Cardiac muscle cell (in vitro differentiated cells and primary cell): ENCODE results near the gene HNRNPLL. TPM values are rescaled to one million over a fixed set of nuclear protein-coding genes. Genes with fewer than 3 reads are reported as not detected.
A peak's percentile ranks its signal among the peaks of the same experiment; 100 is the strongest.

ENCODE experiments used
- DNase-seq, 2 donors: peaks; one replicate each; pipeline versions ENCODE4 v3.0.0 to v3.0.0-alpha.2; 2010 to 2017; ENCODE audit warnings: low read depth in 1 of 2, low spot score in 1 of 2
- H3K27ac ChIP-seq: fragments of 200-600 bp; sonication (generic); 2 replicates; pipeline ENCODE4 v1.5.1; 2016
- H3K27me3 ChIP-seq: fragments of 200-600 bp; sonication (generic); 2 replicates; pipeline ENCODE4 v1.6.0; 2016; ENCODE audit warnings: control low read depth
- H3K36me3 ChIP-seq: fragments of 200-600 bp; sonication (generic); 2 replicates; pipeline ENCODE4 v1.5.1; 2016; ENCODE audit warnings: control low read depth
- H3K4me1 ChIP-seq: fragments of 200-600 bp; sonication (generic); 2 replicates; pipeline ENCODE4 v1.8.1; 2017; ENCODE audit warnings: low read depth, mild to moderate bottlenecking, mixed run types
- H3K4me3 ChIP-seq: fragments of 200-600 bp; sonication (generic); 2 replicates; pipeline ENCODE4 v1.5.1; 2016; ENCODE audit warnings: mild to moderate bottlenecking
- H3K9me3 ChIP-seq: fragments of 200-600 bp; sonication (generic); 2 replicates; pipeline ENCODE4 v1.5.1; 2017; ENCODE audit warnings: low read depth, mild to moderate bottlenecking, control low read depth
- polyA plus RNA-seq: library from polyadenylated mRNA; unstranded; fragments of >200 nt; fragmentation: Nextera tagmentation; extraction: Ambion mirVana; gene quantifications from 2 replicates; pipeline ENCODE4 v1.2.1, GENCODE V29; 2016
- total RNA-seq: library from RNA; depleted of rRNA; stranded (reverse); fragments of >200 nt; gene quantifications from 2 replicates; pipeline ENCODE4 v1.2.3, GENCODE V29; 2016
- TF ChIP-seq, protein P1 (sequence below): IDR thresholded peaks from 2 replicates; pipeline ENCODE4 v1.5.1; 2012; ENCODE audit warnings: low read depth, mild to moderate bottlenecking, low read length

Gene HNRNPLL
- total and polyA plus RNA-seq, 2 experiments from 2014 or later, result 65.4 to 76.2 TPM

DNA sequence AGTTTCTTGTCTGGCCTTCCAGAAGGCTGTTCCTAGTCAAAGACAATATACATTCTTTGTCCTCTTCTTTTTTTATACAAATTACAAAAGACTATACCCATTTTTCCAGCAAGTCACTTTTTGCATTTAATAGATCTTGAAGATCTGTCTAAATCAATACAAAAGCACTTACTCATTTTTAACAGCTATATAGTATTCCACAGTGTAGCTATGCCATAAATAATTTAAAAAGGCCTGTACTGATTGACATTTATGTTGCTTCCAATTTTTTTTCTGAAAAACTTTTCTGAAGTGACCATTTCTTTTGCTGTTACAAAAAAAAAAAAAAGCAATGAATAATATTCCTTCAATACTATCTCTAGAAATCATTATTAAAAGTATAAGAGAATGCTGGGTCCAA, 30.3 kb upstream of the HNRNPLL start:
- Histone ChIP-seq H3K4me1 (peaks cover 9% of the 10 kb centered on the region), H3K9me3 (no peaks in the 10 kb centered on the region), H3K27me3 (no peaks in the 10 kb centered on the region), H3K4me3 (no peak overlapping the region), H3K36me3 (no peaks in the 10 kb centered on the region), H3K27ac (no peak overlapping the region)
- TF ChIP-seq, protein P1, sequence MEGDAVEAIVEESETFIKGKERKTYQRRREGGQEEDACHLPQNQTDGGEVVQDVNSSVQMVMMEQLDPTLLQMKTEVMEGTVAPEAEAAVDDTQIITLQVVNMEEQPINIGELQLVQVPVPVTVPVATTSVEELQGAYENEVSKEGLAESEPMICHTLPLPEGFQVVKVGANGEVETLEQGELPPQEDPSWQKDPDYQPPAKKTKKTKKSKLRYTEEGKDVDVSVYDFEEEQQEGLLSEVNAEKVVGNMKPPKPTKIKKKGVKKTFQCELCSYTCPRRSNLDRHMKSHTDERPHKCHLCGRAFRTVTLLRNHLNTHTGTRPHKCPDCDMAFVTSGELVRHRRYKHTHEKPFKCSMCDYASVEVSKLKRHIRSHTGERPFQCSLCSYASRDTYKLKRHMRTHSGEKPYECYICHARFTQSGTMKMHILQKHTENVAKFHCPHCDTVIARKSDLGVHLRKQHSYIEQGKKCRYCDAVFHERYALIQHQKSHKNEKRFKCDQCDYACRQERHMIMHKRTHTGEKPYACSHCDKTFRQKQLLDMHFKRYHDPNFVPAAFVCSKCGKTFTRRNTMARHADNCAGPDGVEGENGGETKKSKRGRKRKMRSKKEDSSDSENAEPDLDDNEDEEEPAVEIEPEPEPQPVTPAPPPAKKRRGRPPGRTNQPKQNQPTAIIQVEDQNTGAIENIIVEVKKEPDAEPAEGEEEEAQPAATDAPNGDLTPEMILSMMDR, result no peak
- DNase-seq, result no peak

DNA sequence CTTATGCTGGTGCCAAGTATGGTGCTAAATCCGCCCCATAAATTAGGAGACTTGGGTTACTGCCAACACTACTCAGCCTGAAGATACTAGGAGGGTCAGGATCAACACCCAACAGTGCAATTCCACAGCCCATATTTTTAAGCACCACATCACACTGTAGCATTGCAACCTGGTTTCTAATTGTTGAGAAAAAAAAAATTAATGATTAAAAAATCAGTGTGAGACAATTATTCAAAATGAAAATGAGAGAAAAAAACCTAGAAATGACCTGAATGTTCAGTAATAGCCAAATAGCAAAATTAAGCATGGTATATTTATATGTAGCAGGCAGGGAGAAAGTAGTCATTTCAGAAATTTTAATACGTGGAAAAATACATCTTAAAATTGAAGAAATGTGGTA, 29.2 kb upstream of the HNRNPLL start:
- Histone ChIP-seq H3K36me3 (no peaks in the 10 kb centered on the region), H3K4me3 (no peak overlapping the region), H3K27ac (no peak overlapping the region), H3K9me3 (no peaks in the 10 kb centered on the region), H3K27me3 (no peaks in the 10 kb centered on the region), H3K4me1 (peaks cover 9% of the 10 kb centered on the region)
- no peak for DNase-seq
- TF ChIP-seq, protein P1, result no peak

DNA sequence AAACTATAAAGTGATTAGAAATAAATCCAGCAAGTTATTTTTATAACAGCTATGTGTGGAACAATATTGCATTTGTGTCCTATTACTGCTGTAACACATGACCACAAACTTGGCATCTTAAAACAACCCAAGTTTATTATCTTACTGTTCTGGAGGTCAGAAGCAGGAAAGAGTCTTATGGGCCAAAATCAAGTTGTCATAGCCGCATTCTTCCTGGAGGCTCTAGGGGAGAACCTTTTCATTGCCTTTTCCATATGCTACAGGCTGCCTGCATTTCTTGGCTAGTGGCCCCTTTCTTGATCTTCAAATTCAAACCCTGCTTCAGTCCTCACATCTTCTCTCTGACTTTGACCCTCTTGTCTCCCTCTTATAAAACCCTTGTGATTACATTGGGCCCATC, 27.0 kb upstream of the HNRNPLL start:
- H3K4me1 ChIP-seq, result peaks cover 4% of the 10 kb centered on the region
- no peaks in the 10 kb centered on the region for H3K36me3 ChIP-seq
- H3K4me3 ChIP-seq, result no peak overlapping the region
- peak in 1 of 2 donors; percentile 20 for DNase-seq
- no peaks in the 10 kb centered on the region for H3K9me3 ChIP-seq
- no peak overlapping the region for H3K27ac ChIP-seq
- TF ChIP-seq, protein P1, result no peak
- H3K27me3 ChIP-seq, result no peaks in the 10 kb centered on the region

DNA sequence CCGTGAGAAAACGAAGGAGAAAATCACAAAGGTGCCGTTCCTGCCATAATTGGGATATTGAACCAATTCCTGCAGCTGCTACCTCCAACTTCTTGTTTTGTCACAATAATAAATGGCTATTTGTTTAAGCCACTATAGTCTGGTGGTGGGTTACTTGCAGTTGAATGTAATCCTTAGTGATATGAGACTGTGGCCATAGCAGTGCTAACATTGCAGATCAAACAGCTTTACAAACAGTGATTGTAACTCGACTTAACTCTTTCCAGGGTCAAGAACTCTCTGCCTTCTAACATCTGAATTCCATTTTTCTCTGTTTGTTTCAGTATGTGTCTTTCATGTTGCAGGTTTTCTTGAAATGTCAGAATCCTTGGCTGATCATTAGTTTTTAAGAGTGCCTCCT, 24.7 kb upstream of the HNRNPLL start:
- H3K36me3 ChIP-seq, result no peaks in the 10 kb centered on the region

DNA sequence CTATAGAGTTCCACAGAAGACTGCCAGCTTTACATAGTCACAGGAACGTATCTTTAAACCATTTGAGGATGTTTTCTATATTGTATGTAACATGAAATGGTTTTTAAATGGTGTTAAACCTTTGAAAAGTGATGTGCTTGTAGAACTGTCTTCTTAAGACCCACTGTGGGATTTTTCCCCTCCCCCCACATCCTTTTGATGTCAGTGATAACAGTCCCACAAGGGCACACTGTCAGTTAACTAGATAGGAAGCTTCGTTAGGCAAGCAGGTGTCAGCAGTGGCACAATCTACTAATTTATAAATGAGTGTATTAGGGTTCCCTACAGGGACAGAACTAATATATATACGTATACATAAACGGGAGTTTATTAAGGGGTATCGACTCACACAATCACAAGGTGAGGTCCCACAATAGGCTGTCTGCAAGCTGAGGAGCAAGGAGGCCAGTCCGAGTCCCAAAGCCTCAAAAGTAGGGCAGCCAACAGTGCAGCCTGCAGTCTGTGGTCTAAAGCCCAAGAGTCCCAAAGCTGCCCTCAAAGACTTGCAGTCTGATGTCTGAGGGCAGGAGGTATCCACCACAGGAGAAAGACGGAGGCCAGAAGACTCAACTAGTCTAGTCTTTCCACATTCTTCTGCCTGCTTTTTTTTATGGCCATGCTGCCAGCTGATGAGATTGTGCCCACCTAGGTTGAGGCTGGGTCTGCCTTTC, 23.8 kb upstream of the HNRNPLL start:
- H3K4me1 ChIP-seq, result no peaks in the 10 kb centered on the region
- DNase-seq, result no peak
- H3K9me3 ChIP-seq, result no peaks in the 10 kb centered on the region
- no peak overlapping the region for H3K4me3 ChIP-seq
- no peaks in the 10 kb centered on the region for H3K36me3 ChIP-seq
- TF ChIP-seq, protein P1, result no peak
- H3K27me3 ChIP-seq, result no peaks in the 10 kb centered on the region
- H3K27ac ChIP-seq, result no peak overlapping the region

More for the DNA sequence above, 24.7 kb upstream of the HNRNPLL start:
- H3K4me1 ChIP-seq, result no peaks in the 10 kb centered on the region
- DNase-seq, result no peak
- H3K4me3 ChIP-seq, result no peak overlapping the region
- H3K27ac ChIP-seq, result no peak overlapping the region
- TF ChIP-seq, protein P1, result no peak
- no peaks in the 10 kb centered on the region for H3K27me3 ChIP-seq
- no peaks in the 10 kb centered on the region for H3K9me3 ChIP-seq
